Embryonic facial prominence (tissue), 1 donor: ENCODE measurements around the gene ENKUR.
"Not testable (repeated sequence)": the region's sequence is repeated elsewhere in the genome, so short reads cannot be mapped to it uniquely, and the experiment has no call there.

ENCODE experiments used
- DNase-seq: peaks from one replicate; pipeline ENCODE4 v3.0.0-alpha.2; 2016; ENCODE audit errors: extremely low spot score

The ENKUR gene

GRCh38 chr10:24973163-24973562 lies 42.8 kb downstream of the ENKUR start:
- no peak for DNase-seq

GRCh38 chr10:24971374-24971773 lies 44.6 kb downstream of the ENKUR start:
- DNase-seq: no peak

- DNase-seq: peak; percentile 43
Observed at GRCh38 chr10:24969841-24970281, 46.1 kb downstream of the ENKUR start.

GRCh38 chr10:24968951-24969350 lies 47.0 kb downstream of the ENKUR start:
- not testable (repeated sequence) for DNase-seq

- no peak for DNase-seq
Observed at GRCh38 chr10:24968349-24968748, 47.6 kb downstream of the ENKUR start.

GRCh38 chr10:24966962-24967481 lies 48.9 kb downstream of the ENKUR start:
- DNase-seq: no peak

- DNase-seq: no peak
Observed at GRCh38 chr10:24965051-24965450, 50.9 kb downstream of the ENKUR start.

- no peak for DNase-seq
Observed at GRCh38 chr10:24963521-24964041, 52.4 kb downstream of the ENKUR start.

GRCh38 chr10:24962995-24963394 lies 53.0 kb downstream of the ENKUR start:
- no peak for DNase-seq

GRCh38 chr10:24961582-24961981 lies 54.4 kb downstream of the ENKUR start:
- no peak for DNase-seq

- no peak for DNase-seq
Observed at GRCh38 chr10:24959382-24959730, 56.6 kb downstream of the ENKUR start.

- no peak for DNase-seq
Observed at GRCh38 chr10:24958721-24959381, 57.1 kb downstream of the ENKUR start.

GRCh38 chr10:24958091-24958720 lies 57.8 kb downstream of the ENKUR start:
- DNase-seq: no peak

- not testable (repeated sequence) for DNase-seq
Observed at GRCh38 chr10:24957624-24958051, 58.3 kb downstream of the ENKUR start.

GRCh38 chr10:24953675-24954074 lies 62.3 kb downstream of the ENKUR start:
- DNase-seq: no peak

- DNase-seq: peak; percentile 47
Observed at GRCh38 chr10:24952707-24953645, 63.0 kb downstream of the ENKUR start.

GRCh38 chr10:24952143-24952706 lies 63.7 kb downstream of the ENKUR start, which contains the start of gene PRTFDC1:
Gene PRTFDC1 (minus strand): TSS chr10:24952606. CDS start chr10:24952575, 31 bp downstream.
- DNase-seq: peak; percentile 24

GRCh38 chr10:24951201-24952142 lies 64.5 kb downstream of the ENKUR start:
- no peak for DNase-seq

GRCh38 chr10:24950439-24950838 lies 65.5 kb downstream of the ENKUR start:
- DNase-seq: no peak

- no peak for DNase-seq
Observed at GRCh38 chr10:24949616-24950015, 66.3 kb downstream of the ENKUR start.
